GM12878 (cell line): ENCODE results near the gene SCGB2B2. TPM values are rescaled to one million over a fixed set of nuclear protein-coding genes. Genes with fewer than 3 reads are reported as not detected.

Experiments
- ATAC-seq: fragments of 200-7000 bp; cut with Tn5 transposase; 3 replicates; pipeline ENCODE4 v1.9.1; 2020; ENCODE audit warnings: mild to moderate bottlenecking, moderate library complexity
- BruUV-seq: library from RNA; stranded (reverse); fragments of 400-500 nt; replicated peaks from 2 replicates; lab custom pipeline; 2021; lab: Mats Ljungman, UMichigan
- CTCF ChIA-PET: fragments of 300-600 bp; sonication (Branson Sonifier 250); formaldehyde crosslinking; extraction: SDS; loops from one replicate; lab custom pipeline; 2021; ENCODE audit warnings: inconsistent platforms; lab: Yijun Ruan, JAX
- POLR2A ChIA-PET: fragments of 350-600 bp; formaldehyde crosslinking; extraction: SDS; loops from one replicate; lab custom pipeline; 2021; ENCODE audit warnings: inconsistent platforms; lab: Charles Lee
- RAD21 ChIA-PET: fragments of 300-600 bp; sonication (Branson Sonifier 250); formaldehyde crosslinking; loops from one replicate; lab custom pipeline; 2023; ENCODE audit warnings: antibody characterized with exemption; ENCODE audit not compliant: unreplicated experiment; lab: Charles Lee
- SMC1A ChIA-PET: fragments of 300-600 bp; sonication (Branson Sonifier 250); formaldehyde crosslinking; loops from one replicate; lab custom pipeline; 2023; ENCODE audit not compliant: unreplicated experiment, uncharacterized antibody; lab: Charles Lee
- DNase-seq: peaks from one replicate; pipeline ENCODE4 v3.0.0-alpha.2; 2011; ENCODE audit warnings: low read depth, low spot score
- FAIRE-seq: peaks from 3 replicates; lab custom pipeline; 2011; peaks lifted over from hg19 to GRCh38; lab: Jason Lieb, UNC
- H2AFZ ChIP-seq: 2 replicates; pipeline ENCODE4 v1.6.0; 2011; ENCODE audit warnings: low read depth, low read length, control low read depth; ENCODE audit not compliant: control insufficient read depth
- H3K27ac ChIP-seq: 2 replicates; pipeline ENCODE4 v1.5.1; 2011; ENCODE audit warnings: control low read depth; ENCODE audit not compliant: control insufficient read depth, insufficient read depth
- H3K27me3 ChIP-seq, 2 experiments: replicated peaks in 1 of 2; 2 replicates each; pipeline versions ENCODE4 v1.6.0 to v1.6.1; 2011; ENCODE audit warnings: low read length in 1 of 2; ENCODE audit not compliant: control insufficient read depth in 2 of 2, insufficient read depth in 2 of 2
- H3K36me3 ChIP-seq, 2 experiments: 2 replicates each; pipeline ENCODE4 v1.5.1; 2011; ENCODE audit warnings: low read length in 1 of 2; ENCODE audit not compliant: control insufficient read depth in 2 of 2, insufficient read depth in 2 of 2
- H3K4me1 ChIP-seq: 2 replicates; pipeline ENCODE4 v1.6.1; 2011; ENCODE audit warnings: mild to moderate bottlenecking, low read length, moderate library complexity, mixed read lengths; ENCODE audit not compliant: control insufficient read depth, insufficient read depth
- H3K4me2 ChIP-seq: 2 replicates; pipeline ENCODE4 v1.6.0; 2011; ENCODE audit warnings: control low read depth; ENCODE audit not compliant: control insufficient read depth, insufficient read depth
- H3K4me3 ChIP-seq: fragments of 200-600 bp; sonication (generic); 2 replicates; pipeline ENCODE4 v1.5.1; 2016
- H3K79me2 ChIP-seq: 2 replicates; pipeline ENCODE4 v1.6.0; 2011; ENCODE audit warnings: low read length; ENCODE audit not compliant: control insufficient read depth, insufficient read depth
- H3K9ac ChIP-seq: 2 replicates; pipeline ENCODE4 v1.8.0; 2011; ENCODE audit warnings: low read length, control low read depth, mixed read lengths; ENCODE audit not compliant: control insufficient read depth, insufficient read depth
- H3K9me3 ChIP-seq: replicated peaks from 3 replicates; pipeline ENCODE4 v1.5.1; 2011; ENCODE audit warnings: mild to moderate bottlenecking, low read length; ENCODE audit not compliant: control insufficient read depth, insufficient read depth
- H4K20me1 ChIP-seq: 2 replicates; pipeline ENCODE4 v1.6.0; 2011; ENCODE audit not compliant: control insufficient read depth, insufficient read depth
- BHLHE40 ChIP-seq, 2 experiments: fragments of 450-650 bp in 1 of 2; IDR thresholded peaks; 2 replicates each; pipeline ENCODE4 v1.6.1; 2011 to 2017; ENCODE audit warnings: low read depth in 2 of 2, borderline replicate concordance in 1 of 2, improper control_type of control experiment in 1 of 2, low read length in 1 of 2, mild to moderate bottlenecking in 1 of 2
- CHD2 ChIP-seq: IDR thresholded peaks from 2 replicates; pipeline ENCODE4 v1.6.1; 2011; ENCODE audit warnings: low read depth, low read length, improper control_type of control experiment, borderline replicate concordance
- CREM ChIP-seq: IDR thresholded peaks from 2 replicates; pipeline ENCODE4 v1.6.1; 2014; ENCODE audit warnings: antibody characterized with exemption, low read depth
- ESRRA ChIP-seq: IDR thresholded peaks from 2 replicates; pipeline ENCODE4 v1.6.1; 2012; ENCODE audit warnings: mild to moderate bottlenecking, low read length, improper control_type of control experiment
- GABPA ChIP-seq: IDR thresholded peaks from 2 replicates; pipeline ENCODE4 v1.6.1; 2014; ENCODE audit warnings: antibody characterized with exemption, low read depth, mild to moderate bottlenecking, inconsistent platforms
- HDAC2 ChIP-seq: fragments of 200-600 bp; sonication (generic); IDR thresholded peaks from 2 replicates; pipeline ENCODE4 v1.6.1; 2017
- JUNB ChIP-seq: IDR thresholded peaks from 2 replicates; pipeline ENCODE4 v1.6.1; 2016; ENCODE audit warnings: antibody characterized with exemption, mild to moderate bottlenecking
- JUND ChIP-seq: IDR thresholded peaks from 2 replicates; pipeline ENCODE4 v1.6.1; 2012; ENCODE audit warnings: low read depth, mild to moderate bottlenecking, low read length, improper control_type of control experiment, moderate library complexity
- KDM1A ChIP-seq: fragments of 200-600 bp; sonication (generic); IDR thresholded peaks from 2 replicates; pipeline ENCODE4 v1.6.1; 2016; ENCODE audit warnings: borderline replicate concordance
- MTA2 ChIP-seq: fragments of 450-650 bp; IDR thresholded peaks from 2 replicates; pipeline ENCODE4 v1.6.1; 2016; ENCODE audit warnings: low read depth, mild to moderate bottlenecking, moderate library complexity
- MXI1 ChIP-seq: fragments of 150-350 bp; IDR thresholded peaks from 2 replicates; pipeline ENCODE4 v1.6.1; 2011; ENCODE audit warnings: low read depth, mild to moderate bottlenecking, inconsistent platforms, low read length, improper control_type of control experiment
- PAX5 ChIP-seq: IDR thresholded peaks from 2 replicates; pipeline ENCODE4 v1.6.1; 2011; ENCODE audit warnings: low read depth, low read length, borderline replicate concordance
- RAD51 ChIP-seq: fragments of 450-650 bp; IDR thresholded peaks from 2 replicates; pipeline ENCODE4 v1.6.1; 2016; ENCODE audit warnings: moderate library complexity, mild to moderate bottlenecking, inconsistent platforms
- RCOR1 ChIP-seq: conservative IDR thresholded peaks from 2 replicates; pipeline ENCODE4 v1.6.1; 2012; ENCODE audit warnings: low read depth, low read length, improper control_type of control experiment
- SIN3A ChIP-seq: IDR thresholded peaks from 2 replicates; pipeline ENCODE4 v1.6.1; 2012; ENCODE audit warnings: low read depth, low read length, improper control_type of control experiment
- SMAD1 ChIP-seq: fragments of 450-650 bp; IDR thresholded peaks from 2 replicates; pipeline ENCODE4 v1.6.1; 2018; ENCODE audit warnings: mild to moderate bottlenecking, low read depth; ENCODE audit not compliant: partially characterized antibody
- SMAD5 ChIP-seq: IDR thresholded peaks from 2 replicates; pipeline ENCODE4 v1.6.1; 2016; ENCODE audit warnings: antibody characterized with exemption, low read depth
- TAF1 ChIP-seq: IDR thresholded peaks from 2 replicates; pipeline ENCODE4 v1.6.1; 2011; ENCODE audit warnings: mild to moderate bottlenecking, low read depth, low read length, borderline replicate concordance
- ZNF687 ChIP-seq: fragments of 450-650 bp; IDR thresholded peaks from 2 replicates; pipeline ENCODE4 v1.6.1; 2017; ENCODE audit warnings: mild to moderate bottlenecking, moderate library complexity
- WGBS: methylation state at CpG from one replicate; pipeline ENCODE4 v1.1.6; 2016; ENCODE audit warnings: low lambda C conversion rate; ENCODE audit not compliant: insufficient replicate concordance, insufficient coverage; ENCODE audit errors: missing lambda C conversion rate; 5-methylcytosine and 5-hydroxymethylcytosine counted together
- in situ Hi-C: fragments of 300-500 bp; cut with MboI; formaldehyde crosslinking; loops from 9 replicates; pipeline ENCODE4 v1.14.3; 2018; ENCODE audit warnings: mixed read lengths
- intact Hi-C: fragments of 100-400 bp; cut with micrococcal nuclease; formaldehyde crosslinking; loops from one replicate; pipeline ENCODE4 v1.14.2; 2022; ENCODE audit not compliant: unreplicated experiment
- polyA plus RNA-seq, 11 experiments: library from polyadenylated mRNA; depleted of rRNA in 4 of 11; unstranded in 6 of 11; stranded (reverse) in 5 of 11; fragments of >200 nt; fragmentation: Nextera tagmentation in 4 of 11; fragmentation: Illumina TruSeq in 1 of 11; extraction: Ambion mirVana in 4 of 11; extraction: Trizol in 1 of 11; gene quantifications; 1 replicate in 1 of 11; 2 replicates in 10 of 11; pipeline versions ENCODE4 v1.2.1 to v1.2.3, GENCODE V29; 2011 to 2016; ENCODE audit warnings: inconsistent platforms in 2 of 11, missing spikeins in 2 of 11, low read depth in 1 of 11
- total RNA-seq, 4 experiments: library from RNA; depleted of rRNA in 3 of 4; stranded (reverse); fragments of >200 nt in 3 of 4; fragmentation: Illumina TruSeq in 1 of 4; extraction: Trizol in 1 of 4; gene quantifications; 2 replicates each; pipeline versions ENCODE4 v1.2.1 to v1.2.3, GENCODE V29; 2013 to 2021

Gene SCGB2B2
- total and polyA plus RNA-seq, 10 of the 15 experiments (the other 5 are each of a cell fraction or from before 2014, with no cell fraction given), result 0.06 to 0.35 (median 0.21) TPM; not detected in 6

DNA sequence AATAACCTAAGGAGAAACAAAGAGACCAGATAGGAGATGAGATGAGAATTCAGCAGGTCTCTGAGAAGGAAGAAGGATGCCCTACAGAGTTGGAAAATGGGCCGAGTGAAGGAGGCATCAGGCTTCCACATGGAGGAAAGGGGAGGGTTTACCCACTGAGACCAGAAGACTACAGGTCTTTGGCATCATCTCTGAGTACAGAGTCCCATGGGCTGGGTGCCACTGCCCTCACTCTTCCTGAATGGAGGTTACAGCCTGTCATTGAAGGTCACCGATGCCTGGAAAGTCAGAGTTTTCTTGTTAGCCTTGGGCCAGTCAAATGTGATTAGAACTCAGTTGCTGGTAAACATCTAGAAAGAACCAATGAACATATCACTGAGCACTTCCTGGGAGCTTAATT lies 10.4 kb upstream of the SCGB2B2 start:
- ChIA-PET SMC1A (no interaction called here), RAD21 (no interaction called here), POLR2A (no interaction called here), CTCF (no interaction called here)
- H3K9me3 ChIP-seq, result peaks cover 15% of the 10 kb centered on the region; the same call in 2 of the 3 replicates
- intact Hi-C loops, result no loop called here
- H3K36me3 ChIP-seq, result peaks cover 0 to 10% of the 10 kb centered on the region in 2 experiments; a peak in 2 of 4 replicates
- ATAC-seq, result no peak
- no peak overlapping the region for H3K27ac ChIP-seq
- no peak overlapping the region for H3K9ac ChIP-seq
- H4K20me1 ChIP-seq, result no peaks in the 10 kb centered on the region
- 98% methylated on average over 2 of the region's 2 CpGs for WGBS
- no peak for FAIRE-seq
- H3K4me1 ChIP-seq, result no peaks in the 10 kb centered on the region
- no peaks in the 10 kb centered on the region for H3K27me3 ChIP-seq
- H3K4me3 ChIP-seq, result no peak overlapping the region
- no peak overlapping the region for H2AFZ ChIP-seq
- BruUV-seq, result no TSS peak
- no peaks in the 10 kb centered on the region for H3K79me2 ChIP-seq
- H3K4me2 ChIP-seq, result no peak overlapping the region
- DNase-seq, result no peak
- in situ Hi-C loops, result no loop called here
- TF ChIP-seq SMAD1, result no peak
- TF ChIP-seq CREM, result no peak
- no peak for TF ChIP-seq RAD51
- TF ChIP-seq TAF1, result no peak
- TF ChIP-seq BHLHE40 (IDR thresholded peaks at IDR 0.05; ENCODE audit: borderline replicate concordance in 1 of 2, low read depth in 2 of 2, low read length in 1 of 2), result no peak
- TF ChIP-seq CHD2, result no peak
- no peak for TF ChIP-seq SMAD5
- TF ChIP-seq GABPA, result no peak
- no peak for TF ChIP-seq RCOR1
- TF ChIP-seq HDAC2, result no peak
- no peak for TF ChIP-seq MXI1
- TF ChIP-seq KDM1A, result no peak
- no peak for TF ChIP-seq ESRRA
- TF ChIP-seq SIN3A, result no peak
- TF ChIP-seq JUND, result no peak
- TF ChIP-seq MTA2, result no peak
- no peak for TF ChIP-seq JUNB
- no peak for TF ChIP-seq PAX5
- no peak for TF ChIP-seq ZNF687
